Head of caudate nucleus (tissue), 42 donors: ENCODE data around the gene CEP63.
"Not testable (repeated sequence)": the region's sequence is repeated elsewhere in the genome, so short reads cannot be mapped to it uniquely, and the experiment has no call there.

ENCODE experiments used
- DNase-seq, 42 donors: peaks; one replicate each; pipeline versions ENCODE4 v3.0.0 to v3.0.0-alpha.2; 2020 to 2021; ENCODE audit warnings: mixed read lengths in 7 of 42
- intact Hi-C: fragments of 100-400 bp; cut with DNase I; formaldehyde crosslinking; loops from one replicate; pipeline ENCODE4 v1.15.0; 2022

CEP63 gene

DNA sequence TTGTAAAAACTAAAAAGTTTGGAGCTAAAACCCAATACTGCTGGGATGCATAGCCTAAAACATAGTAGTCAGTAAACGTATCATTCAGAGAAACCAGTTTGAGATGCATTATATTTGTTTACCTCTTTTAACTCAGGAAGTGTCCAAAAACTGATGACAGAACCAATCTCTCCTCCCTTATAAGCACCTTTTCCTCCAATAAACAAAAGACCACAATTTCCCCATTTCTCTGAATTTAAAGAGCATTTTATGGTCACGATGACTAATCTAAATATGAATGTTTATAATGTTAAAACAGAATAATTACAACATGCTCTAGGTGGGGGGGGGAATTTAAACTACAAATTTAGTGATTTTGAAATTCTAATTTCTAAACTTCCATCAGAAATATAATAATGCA lies 58.5 kb downstream of the CEP63 start:
- intact Hi-C loops: no loop called here
- no peak for DNase-seq

DNA sequence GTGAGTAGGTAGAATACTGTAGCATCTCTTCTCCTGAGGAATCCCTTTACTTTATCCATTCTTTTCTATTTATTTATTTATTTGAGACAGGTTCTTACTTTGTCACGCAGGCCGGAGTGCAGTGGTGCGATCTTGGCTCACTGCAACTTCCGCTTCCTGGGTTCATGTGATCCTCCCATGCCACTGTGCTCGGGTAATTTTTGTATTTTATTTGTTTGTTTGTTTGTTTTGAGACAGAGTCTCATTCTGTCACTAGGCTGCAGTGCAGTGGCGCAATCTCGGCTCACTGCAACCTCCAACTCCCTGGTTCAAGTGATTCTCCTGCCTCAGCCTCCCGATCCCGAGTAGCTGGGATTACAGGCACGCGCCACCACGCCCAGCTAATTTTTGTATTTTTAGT lies 58.9 kb downstream of the CEP63 start:
- intact Hi-C loops, DNase-seq: not testable (repeated sequence)

DNA sequence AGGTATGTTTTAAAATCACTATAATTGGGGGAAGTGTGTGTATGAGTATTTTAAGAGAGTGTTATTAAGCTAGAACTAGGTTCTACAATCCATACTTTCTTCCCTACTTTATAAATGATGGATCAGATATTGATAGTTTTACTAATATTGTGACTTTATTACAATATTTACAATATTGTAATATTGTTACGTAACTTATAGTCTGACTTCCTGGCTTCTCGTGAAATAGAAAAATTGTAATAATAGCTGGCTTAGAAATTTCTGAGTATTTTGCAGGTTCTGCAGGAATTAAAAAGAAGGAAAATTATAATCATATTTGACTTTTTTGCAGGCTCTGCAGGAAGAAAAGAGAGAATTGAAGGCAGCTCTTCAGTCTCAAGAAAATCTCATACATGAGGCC lies 60.0 kb downstream of the CEP63 start:
- no peak for DNase-seq
- intact Hi-C loops: no loop called here

DNA sequence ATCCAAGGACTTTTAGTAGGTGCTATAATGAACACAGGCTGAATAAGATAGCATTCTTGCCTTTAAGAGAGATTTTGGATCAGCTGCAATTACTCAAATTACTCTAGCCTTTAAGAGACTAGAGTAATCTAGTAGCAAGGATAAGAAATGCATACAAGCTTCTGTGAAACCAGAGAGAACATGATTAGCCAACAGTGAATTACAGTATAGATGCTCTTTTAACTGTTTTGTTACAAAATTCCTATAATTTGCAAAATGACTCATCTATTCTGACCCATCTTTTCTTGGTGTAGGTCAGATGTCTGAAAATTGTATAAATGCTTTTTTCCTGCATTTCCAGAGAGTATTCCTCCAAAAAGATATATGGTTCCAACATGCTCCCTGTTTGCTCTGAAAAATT lies 66.9 kb downstream of the CEP63 start:
- intact Hi-C loops: no loop called here
- no peak for DNase-seq

DNA sequence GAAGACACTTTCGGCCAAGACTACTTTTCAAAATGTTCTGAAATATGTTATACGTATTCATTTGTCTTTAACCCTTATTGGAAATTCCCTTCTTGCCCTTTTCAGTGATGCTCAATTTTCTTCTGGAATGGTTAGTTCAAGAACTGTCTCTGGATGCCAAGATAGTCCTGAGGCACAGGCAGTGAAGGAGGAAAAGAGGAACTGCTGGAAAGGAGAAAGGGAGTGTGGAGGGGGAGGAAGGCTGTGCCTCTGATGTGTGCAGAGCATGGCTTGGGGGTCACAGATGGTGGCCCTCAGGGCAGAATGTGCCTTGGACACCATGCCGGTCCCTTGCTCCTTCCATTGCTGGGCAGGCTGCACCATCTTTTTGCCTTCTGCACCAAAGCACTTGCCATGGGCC lies 73.7 kb downstream of the CEP63 start:
- DNase-seq: no peak
- intact Hi-C loops: no loop called here

DNA sequence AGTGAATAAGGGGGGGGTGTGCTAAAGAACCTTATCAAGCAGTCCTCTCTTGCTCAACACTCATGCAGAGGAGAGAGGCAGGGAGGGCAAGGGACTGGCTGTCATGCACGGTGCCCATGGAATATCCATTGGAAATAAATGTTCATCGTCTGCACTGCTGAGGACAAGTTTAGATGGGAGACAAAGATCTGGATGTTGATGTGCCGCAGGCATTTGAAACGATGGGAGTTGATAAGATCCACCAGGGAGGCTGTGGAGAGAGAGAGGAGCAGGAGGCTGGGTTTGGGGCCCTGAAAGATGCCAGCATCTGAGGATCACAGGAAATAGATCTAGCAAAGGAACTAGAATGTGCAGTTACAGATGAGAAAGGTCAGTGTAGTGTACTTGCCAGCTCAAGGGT lies 76.2 kb downstream of the CEP63 start:
- intact Hi-C loops: no loop called here
- DNase-seq: no peak

DNA sequence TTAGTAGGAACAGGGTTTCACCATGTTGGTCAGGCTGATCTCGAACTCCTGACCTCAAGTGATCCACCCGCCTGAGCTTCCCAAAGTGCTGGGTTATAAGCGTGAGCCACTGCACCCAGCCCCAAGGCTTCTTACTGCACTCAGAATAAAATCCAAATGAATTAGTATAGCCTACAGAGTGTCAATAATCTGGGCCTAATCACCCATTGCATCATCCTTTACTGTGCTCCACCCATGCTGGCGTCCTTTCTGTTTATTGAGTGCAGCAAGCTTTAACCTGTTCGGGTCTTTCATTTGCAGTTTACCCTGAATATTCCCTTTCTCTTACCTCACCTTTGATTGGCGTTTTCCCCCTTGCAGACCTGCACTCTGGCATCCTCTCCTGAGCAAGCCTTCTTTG lies 77.7 kb downstream of the CEP63 start:
- no peak for DNase-seq
- intact Hi-C loops: no loop called here

DNA sequence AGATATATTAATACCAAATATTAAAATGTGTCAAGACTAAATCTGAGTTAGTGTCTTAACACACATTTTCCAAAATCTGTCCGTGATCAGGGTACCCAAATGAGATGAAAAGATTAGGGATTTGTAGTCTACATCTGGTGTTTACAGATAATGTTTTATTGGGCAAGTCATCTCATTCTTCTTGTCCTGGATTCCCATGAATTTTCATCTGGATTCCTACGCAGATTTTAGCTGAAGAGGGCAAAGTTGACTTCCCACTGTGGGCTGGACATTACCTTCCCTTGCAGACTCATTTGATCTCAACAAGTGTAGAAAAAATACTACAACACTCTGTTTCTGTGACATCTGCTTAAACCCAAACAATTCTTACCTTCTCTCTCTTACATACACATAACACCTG lies 79.1 kb downstream of the CEP63 start:
- intact Hi-C loops: no loop called here
- no peak for DNase-seq

DNA sequence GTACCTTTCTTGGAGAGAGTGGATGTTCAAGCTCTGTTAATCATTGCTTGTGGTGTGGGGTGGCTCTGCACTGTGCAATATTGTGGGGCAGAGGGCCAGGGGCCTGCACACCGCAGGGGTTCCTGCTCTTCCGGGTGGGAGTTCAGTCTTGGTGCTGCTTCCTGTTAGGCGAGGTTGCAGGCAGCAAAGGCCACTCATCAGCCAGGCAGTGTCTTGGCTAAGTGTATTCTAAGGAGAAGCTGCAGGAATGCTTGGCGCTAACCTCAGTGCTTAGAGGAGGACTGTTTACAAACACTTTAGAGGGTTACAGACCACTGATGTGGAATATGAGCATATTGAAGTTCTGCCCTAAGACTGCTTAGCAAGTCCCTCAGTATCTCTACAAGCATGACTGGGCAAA lies 81.7 kb downstream of the CEP63 start:
- intact Hi-C loops: no loop called here
- no peak for DNase-seq

DNA sequence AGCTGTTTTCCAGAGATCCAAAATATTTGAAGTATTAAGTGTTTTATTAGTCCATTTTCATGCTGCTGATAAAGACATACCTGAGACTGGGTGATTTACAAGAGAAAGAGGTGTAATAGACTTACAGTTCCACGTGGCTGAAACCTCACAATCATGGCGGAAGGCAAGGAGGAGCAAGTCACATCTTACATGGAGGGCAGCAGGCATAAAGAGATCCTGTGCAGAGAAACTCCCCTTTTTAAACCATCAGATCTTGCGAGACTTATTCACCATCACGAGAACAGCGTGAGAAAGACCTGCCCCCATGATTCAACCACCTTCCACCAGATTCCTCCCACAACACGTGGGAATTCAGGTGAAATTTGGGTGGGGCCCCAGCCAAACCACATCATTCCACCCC lies 82.9 kb downstream of the CEP63 start:
- no peak for DNase-seq
- intact Hi-C loops: no loop called here

DNA sequence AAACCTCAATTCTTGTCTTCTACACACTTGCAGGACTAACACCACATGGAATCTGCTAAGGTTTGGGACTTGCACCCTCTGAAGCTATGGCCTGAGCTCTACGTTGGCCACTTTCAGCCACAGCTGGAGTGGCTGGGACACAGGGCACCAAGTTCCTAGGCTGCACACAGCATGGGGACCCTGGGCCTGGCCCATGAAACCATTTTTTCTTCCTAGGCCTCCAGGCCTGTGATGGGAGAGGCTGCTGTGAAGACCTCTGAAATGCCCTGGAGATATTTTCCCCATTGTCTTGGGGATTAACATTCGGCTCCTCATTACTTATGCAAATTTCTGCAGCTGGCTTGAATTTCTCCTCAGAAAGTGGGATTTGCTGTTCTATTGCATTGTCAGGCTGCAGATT lies 84.0 kb downstream of the CEP63 start:
- intact Hi-C loops, DNase-seq: not testable (repeated sequence)

DNA sequence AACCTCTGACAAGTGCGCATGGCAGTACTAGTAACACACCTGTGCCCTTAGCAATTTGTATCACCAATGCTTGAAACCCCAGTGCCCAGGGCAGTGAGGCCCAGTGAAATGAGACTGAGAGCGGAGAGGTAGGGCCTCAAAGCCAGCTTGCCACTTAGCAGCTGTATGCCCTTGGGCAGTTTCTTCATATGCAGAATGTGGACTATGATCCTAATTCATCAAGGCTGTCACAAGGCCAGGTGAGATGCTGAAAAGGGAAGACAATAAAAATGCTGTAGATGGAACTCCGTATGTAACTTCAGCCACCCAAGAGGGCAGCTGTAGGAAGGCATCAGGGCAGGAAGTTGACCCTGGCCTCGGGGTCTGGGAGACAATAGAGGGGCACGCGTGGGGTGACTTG lies 90.6 kb downstream of the CEP63 start:
- intact Hi-C loops: no loop called here
- DNase-seq: no peak

DNA sequence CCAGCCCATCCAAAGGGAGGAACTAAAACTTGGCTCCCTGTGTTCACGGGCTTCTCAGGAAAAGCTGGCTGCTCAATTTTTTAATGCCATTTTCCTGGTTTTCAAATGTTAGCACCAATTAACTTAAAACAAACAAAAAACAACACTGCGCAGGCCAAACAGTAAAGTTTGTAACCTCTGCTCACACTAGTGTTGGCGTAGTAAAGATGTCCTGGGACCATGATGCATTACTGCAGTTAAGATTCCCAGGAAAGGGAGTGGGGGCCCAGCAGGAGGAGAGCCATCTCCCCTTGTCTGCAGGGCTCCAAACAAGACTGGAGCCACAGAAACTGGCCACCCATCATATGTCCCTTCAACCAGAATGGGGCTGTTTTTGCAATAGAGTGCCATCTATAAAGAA lies 91.0 kb downstream of the CEP63 start:
- intact Hi-C loops: no loop called here
- no peak for DNase-seq

DNA sequence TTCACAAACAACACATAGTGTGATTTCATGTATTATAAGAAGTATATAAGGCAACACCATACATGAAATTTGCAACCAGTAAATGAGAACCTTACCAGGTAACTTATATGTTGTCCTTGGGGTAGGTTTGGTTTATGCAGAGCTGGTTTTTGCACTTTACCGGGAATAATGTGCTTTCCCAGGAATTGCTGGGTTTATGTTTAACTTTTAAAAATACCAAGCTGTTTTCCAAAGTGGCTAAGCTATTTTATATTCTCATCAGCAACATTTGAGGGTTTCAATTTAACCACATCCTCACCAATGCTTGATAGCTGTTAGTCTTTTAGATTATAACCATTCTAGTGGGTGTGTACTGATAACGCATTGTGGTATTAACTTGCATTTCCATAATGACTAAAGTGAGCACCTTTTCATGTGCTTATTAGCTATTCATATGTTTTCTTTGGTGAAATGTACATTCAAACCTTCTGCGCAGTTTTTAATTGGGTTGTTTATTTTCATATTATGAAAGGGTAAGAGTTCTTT lies 93.3 kb downstream of the CEP63 start:
- DNase-seq: no peak
- intact Hi-C loops: no loop called here

DNA sequence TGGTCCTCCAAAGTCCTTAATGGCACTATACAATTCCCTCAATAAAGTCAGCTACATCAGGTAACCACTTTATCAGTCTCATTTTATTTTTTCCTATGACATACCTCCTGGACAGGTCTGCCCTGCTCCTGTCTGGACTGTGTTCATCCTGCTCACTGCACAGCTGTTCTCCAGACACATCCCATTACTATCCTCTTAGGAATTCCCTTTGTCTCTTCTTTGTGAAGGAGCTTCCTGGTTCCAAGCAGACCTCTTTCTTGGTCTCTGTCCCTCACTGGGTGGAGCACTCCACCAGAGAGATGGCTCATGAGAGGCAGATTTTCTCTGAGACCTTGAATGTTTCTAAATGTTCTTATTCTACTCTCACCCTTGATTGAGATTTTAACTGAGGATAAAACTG lies 104.9 kb downstream of the CEP63 start:
- intact Hi-C loops: no loop called here
- no peak for DNase-seq

DNA sequence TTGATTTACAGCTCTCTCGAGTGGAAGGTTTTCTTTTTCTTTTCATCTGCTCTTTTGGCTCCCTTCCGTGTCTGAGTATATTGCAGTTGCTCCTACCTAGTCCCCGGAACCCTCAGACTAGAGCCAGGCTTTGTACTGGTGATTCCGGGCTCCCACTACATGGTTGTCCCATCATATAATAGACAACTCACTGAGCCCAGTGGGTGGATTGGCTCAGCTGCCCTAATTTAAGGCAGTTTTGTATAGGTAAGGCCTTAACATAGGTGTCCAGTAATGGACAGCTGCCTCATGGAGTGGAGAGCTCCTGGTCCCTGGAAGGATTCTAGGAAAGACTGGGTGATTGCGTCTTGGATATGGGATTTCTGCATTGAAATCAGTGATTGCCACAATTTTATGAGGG lies 106.9 kb downstream of the CEP63 start:
- intact Hi-C loops: no loop called here
- no peak for DNase-seq

DNA sequence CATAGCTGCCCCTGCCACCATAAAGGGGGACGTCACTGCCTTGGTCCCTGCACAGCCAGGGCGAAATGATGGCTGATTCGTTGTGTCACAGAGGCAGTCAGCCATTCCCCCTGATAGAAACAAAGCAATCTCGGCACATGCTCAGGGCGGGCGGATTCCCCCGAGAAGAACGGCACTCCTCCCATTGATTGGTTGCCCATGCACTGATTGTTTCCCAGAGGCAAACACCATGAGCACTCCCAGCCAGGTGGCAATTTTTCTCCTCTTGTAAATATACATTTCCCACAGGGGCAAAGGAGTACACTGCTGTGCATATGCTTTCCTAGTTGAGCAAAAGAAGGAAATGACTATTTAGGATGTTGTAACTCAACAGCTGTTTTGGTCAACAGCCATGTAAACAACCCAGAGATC lies 108.5 kb downstream of the CEP63 start:
- DNase-seq: no peak

DNA sequence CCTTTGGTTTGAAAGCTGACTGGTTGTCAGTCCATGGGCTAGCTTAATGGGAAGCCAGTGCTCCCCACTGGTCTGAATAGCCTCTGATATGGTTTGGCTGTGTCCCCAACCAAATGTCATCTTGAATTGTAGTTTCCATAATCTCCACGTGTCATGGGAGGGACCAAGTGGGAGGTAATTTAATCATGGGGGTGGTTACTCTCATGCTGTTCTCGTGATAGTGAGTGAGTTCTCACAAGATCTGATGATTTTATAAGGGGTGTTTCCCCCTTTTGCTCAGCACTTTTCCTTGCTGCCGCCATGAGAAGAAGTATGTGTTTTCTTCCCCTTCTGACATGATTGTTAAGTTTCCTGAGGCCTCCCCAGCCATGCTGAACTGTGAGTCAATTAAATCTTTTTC lies 109.1 kb downstream of the CEP63 start:
- not testable (repeated sequence) for DNase-seq
- intact Hi-C loops: loop anchor here (5.0 kb wide), 1 partner anchor 502 kb away; no protein-coding TSS in a partner anchor

More for the DNA sequence above, 108.5 kb downstream of the CEP63 start:
- intact Hi-C loops: no loop called here

DNA sequence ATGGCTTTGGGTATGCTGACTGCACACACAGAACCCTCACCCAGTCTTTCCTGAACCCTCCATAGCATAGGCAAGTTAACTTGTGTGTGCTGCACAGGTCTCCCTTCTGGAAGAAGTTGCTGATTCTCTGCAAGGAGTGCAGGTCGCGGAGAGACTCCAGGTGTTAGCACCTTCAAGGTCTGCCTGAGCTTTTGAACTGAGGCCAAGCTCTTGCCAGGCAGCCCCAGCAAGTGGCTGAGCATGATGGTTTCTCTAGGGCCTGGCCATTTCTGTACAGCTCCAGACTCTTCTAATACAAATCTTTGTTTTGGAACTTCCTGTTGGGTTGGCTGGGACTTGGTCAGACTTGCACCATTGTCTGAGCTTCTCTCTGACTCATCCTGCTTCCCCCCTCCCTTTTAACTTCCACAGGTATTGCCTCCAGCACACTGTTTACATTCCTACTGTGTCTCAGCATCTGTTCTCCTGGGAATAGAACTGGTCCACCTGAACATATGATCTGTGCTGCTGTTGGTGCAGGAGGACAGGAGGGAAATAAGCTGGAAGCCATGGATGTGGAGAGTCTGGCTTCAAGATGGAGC lies 111.6 kb downstream of the CEP63 start:
- no peak for DNase-seq
- intact Hi-C loops: loop anchor here (5.0 kb wide), 1 partner anchor 500 kb away; no protein-coding TSS in a partner anchor

DNA sequence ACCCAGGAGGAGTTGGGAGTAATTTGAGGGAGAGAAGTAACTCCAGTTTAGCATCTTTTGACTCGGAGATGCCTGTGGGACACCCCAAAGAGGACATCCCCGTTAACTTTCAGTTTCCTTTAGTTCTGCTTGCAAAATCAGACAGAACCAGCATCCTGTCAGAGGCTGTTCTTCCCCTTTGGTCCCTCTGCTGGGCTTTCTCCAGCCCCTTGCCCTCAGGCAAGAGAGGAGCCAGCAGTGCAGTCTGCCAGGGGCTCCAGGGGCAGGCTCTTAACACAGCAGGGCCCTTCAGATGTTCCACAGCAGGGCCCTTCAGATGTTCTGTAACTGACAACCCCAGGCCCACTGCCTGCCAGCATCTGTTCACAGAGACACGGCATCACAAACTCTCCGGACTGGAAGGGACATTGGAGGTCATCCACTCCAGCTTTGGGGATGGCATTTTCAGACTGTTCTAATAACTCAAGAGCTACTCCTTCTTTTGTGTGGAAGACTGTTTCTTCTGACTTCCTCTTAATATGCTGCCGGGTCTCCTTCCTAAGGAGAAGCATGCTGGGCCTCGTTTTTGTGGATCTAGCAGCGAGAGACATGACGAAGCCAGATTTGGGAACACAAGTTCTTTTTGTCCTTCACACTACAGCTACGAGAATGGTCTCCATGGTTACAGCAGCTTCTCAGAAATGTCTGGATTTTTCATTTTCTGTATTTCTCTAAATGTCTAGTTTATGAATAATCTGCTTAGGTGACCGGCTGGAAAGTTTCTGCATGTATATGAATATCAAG lies 113.1 kb downstream of the CEP63 start:
- intact Hi-C loops: loop anchor here (5.0 kb wide), 1 partner anchor 498 kb away; no protein-coding TSS in a partner anchor
- DNase-seq: peak in 2 of 42 donors; percentile 7 to 38

DNA sequence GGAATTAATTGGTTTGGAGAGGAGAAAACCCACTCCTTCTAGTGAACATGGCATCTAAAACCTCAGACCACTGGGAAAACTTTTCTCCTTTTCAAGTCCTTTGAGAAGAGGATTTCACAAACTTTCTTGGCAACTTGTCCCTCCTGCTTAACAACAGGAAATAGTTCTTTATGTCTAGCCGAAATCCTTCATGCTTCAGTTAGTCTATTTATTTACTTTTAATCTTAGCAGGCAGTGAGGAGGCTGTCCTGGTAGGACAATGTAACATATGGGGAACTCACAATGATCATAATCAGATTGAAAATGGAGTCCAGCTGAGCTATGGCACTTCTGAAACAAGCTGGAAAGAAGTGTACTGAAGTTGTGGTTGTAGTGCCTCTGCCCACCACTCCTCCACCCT lies 114.3 kb downstream of the CEP63 start:
- no peak for DNase-seq
- intact Hi-C loops: loop anchor here (5.0 kb wide), 1 partner anchor 1297 kb away; no protein-coding TSS in a partner anchor
